GM19438 (cell line): Measurements from ENCODE around the gene TADA2B.

Source experiments
- ATAC-seq: cut with Tn5 transposase; IDR thresholded peaks from one replicate; pipeline ENCODE4 v1.9.1; 2021; ENCODE audit warnings: low read depth; ENCODE audit not compliant: unreplicated experiment

Gene TADA2B

GRCh38 chr4:7043284-7044136, at the start of gene TADA2B:
Gene TADA2B, plus strand, starts transcription at chr4:7043372. Its CDS starts 208 bp downstream, at chr4:7043580.
- ATAC-seq, result peak; percentile 4

GRCh38 chr4:6996481-6996880, 46.7 kb upstream of the TADA2B start:
- ATAC-seq, result no peak

- no peak for ATAC-seq
These were observed 43.7 kb upstream of the TADA2B start for GRCh38 chr4:6999172-7000086.

DNA sequence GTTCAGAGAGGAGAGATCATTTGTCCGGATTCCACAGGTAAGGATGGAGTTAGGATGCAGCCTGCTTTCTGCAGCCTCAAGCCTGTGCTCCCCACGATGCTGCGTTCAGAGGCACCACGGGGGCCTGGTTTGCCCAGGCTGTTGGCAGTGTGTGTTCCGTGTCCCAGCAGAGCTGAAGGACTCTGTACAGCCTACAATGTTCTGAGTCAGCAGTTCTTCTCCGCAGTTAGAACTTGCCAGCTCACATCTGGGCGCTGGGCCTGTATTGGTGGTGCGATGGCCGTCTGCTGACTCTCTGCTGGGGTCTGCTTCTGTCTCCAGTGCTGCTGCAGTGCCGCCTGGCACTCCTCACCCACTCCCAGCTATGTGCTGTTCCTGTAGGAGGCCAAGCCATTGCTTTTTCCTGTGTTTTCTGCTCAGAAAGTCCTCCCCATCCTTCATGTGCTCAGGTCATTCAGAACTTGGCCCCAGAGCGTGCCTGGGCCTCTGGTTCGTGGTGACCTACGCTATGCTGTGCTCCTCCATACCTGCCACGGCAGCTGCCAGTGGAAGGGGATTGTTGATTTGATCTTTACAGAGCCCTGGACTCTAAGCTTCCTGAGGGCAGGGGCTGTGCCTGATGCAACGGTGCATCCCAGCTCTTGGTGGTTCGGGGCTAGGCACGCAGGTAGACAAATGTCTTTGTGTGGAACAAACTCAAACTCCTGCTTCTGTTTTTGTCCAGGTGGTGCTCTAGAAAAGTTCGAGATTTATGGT, 42.6 kb upstream of the TADA2B start:
- ATAC-seq, result no peak

- no peak for ATAC-seq
These were observed 41.9 kb upstream of the TADA2B start for GRCh38 chr4:7001271-7001670.

DNA sequence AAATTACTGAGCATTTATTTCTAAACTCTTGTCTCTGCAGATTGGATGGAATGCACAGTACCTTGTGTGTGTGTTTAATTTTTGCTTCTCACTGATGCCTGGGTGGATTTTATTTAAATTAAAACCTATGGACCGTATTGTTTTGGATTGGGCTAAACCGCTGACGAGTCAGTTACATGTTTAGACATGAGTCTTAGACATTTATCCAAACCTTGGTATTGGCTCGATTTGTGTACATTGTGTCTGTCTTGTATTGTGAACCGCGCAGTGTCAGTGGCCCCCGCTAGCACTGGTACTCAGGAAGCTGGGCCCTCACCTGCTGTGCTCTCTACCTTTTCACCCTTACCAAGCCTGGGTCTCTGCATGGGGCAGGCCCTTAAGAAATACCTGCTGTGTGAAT, 40.8 kb upstream of the TADA2B start:
- no peak for ATAC-seq

GRCh38 chr4:7003176-7003878, 39.8 kb upstream of the TADA2B start:
- no peak for ATAC-seq

DNA sequence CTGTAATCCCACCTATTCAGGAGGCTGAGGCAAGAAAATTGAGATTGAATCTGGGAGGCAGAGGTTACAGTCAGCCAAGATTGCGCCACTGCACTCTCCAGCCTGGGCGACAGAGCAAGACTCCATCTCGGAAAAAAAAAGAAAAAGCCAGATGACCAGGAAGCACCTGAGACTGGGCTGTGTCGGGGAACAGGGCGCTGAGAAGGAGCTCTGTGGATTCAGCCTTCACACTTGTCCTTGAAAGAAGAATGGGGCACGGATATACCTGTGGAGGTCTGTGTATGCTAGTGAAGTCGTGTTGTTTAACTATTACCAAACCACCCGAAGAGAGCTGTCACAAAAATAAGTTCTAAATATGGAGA, 39.3 kb upstream of the TADA2B start:
- no peak for ATAC-seq

DNA sequence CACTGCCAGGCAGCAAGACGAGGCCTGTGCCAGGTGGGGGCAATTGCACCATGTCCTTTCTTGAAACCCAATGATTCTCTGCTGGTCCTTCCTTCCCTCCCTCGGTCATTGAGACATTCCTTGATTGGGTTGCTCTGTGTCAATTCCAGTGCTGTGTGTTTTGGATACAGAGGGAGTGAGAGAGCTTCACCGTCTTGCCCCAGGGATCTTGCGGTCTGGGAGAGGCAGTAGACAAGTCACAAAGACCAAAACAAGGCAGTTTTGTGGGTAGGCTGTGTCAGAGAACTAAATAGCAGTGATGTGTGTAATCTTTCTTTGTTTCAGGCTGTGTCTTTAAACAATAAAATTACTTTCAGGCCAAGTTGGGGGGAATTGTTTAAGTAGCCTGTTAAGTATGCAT, 38.8 kb upstream of the TADA2B start:
- no peak for ATAC-seq

- ATAC-seq, result no peak
These were observed 37.6 kb upstream of the TADA2B start for GRCh38 chr4:7005571-7005970.

GRCh38 chr4:7006411-7006810, 36.8 kb upstream of the TADA2B start:
- ATAC-seq, result no peak

DNA sequence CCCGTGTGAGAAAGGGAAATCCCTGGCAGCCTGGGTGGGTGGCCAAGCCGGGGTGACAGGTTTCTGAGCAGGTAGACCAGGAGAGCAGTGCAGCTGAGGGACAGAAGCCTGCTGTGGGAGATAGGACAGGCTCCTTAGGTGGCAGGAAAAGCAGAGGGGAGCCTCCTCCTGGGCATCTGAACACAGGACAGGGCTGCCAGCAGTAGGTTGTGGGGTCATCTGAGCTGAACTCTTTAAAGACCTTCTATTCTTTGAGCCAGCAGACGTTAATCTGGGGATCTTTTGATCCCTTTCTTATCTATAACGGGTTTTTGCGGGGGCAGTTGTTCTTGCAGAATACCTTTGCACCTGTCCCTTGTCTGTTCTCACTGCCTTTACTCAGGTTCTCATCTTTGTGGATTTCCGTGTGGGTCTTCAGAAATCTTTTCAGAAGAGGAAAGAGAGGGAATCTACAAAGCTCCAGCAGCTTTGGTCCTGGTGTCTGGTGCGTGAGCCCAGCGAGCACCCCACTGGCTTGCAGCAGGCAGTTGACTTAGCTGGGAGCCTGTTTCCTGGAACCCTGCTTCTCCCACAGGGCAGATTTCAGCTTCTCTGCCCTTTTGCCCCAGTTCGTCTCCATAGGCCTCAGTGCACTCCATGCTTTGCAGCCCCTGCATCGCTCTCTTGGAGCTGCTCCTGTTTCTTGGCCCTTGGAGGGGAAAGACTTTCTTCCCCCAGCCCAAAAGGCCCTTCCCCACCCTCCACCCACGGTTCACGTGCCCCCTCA, 35.8 kb upstream of the TADA2B start:
- ATAC-seq, result no peak

DNA sequence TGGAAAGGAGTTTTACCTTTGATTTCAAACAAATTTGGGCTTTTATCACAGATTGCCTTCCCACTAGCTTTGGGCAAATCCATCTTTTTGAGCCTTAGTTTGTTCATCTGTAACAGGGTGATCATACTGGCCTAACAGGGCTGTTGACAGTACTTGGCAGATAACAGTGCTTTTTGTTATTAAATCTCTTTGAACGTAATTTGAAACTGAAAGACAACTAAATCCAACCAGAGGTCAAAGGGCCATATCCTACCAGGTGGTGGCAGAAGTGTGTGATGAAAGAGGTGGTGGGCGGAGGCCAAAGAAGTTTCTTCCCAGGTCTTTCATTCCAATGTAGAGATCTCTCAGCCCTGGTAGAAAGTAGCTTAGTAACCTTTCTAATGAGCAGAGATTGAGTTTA, 35.2 kb upstream of the TADA2B start:
- no peak for ATAC-seq

DNA sequence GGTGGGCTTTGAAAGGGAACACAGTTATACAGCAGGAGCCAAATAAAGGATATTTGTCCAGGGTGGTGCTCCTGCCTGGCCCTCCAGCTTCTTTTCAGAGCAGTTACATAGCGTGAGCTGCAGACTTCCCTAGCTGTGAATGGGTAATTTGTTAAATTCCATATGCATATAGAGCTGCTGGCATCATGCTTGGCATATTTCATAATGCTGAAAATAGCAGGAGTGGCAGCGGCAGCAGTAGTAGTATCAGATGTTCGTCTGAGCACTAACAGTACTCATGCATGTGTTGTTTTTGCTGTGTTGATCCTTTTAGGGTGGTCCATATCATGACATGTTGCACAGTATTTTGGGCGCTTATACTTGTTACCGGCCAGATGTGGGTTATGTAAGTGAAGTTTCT, 33.6 kb upstream of the TADA2B start:
- no peak for ATAC-seq

- no peak for ATAC-seq
These were observed 30.0 kb upstream of the TADA2B start for GRCh38 chr4:7013175-7013574.

DNA sequence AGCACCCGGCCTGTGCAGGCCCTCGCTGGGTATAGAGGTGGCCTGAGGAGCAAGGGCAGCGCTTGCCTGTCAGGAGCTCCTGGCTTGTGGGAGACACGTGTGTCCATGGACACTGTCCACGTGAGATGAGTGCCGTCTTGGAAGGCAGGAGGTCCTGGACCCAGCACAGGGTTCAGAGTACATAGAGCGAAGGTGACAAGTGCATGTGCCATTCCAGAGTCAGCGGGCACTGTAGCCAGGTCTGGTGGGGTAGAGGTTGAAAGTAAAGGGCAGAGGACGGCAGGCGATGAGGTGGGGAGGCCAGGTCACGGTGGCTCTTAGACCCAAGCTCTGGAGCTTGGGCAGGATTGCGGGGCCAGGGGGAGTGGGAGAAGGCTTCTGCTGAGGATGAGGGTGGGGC, 28.4 kb upstream of the TADA2B start:
- no peak for ATAC-seq

DNA sequence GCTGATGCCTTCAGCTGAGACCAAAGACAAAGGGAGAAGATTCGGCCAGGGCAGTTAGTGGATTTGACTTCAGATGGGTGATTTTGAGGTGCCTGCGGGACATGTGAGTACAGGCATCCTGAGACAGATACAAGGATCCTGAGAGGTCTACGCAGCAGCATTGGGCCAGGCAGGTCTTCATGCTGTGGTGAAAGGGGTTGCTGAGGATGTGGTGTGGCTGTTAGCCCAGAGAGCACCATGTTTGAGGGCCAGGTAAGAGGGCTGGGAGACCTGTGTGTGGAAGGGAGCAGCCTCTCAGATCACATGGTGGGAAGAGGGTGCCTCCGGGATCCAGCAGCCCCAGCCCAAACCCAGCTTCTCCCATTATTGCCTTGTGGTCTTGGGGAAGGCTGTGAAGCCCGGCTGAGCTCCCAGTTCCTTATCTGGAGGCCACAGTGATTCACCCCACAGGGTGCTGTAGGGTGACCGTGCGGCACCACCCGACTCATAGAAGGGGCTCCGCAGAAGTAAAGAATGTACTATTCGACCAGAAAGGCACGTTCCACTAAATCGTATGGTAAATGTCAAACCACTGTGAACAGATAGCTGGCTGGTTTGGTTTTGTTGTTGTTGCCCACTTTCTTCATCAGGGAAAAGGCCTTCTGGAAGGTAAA, 27.7 kb upstream of the TADA2B start:
- no peak for ATAC-seq

DNA sequence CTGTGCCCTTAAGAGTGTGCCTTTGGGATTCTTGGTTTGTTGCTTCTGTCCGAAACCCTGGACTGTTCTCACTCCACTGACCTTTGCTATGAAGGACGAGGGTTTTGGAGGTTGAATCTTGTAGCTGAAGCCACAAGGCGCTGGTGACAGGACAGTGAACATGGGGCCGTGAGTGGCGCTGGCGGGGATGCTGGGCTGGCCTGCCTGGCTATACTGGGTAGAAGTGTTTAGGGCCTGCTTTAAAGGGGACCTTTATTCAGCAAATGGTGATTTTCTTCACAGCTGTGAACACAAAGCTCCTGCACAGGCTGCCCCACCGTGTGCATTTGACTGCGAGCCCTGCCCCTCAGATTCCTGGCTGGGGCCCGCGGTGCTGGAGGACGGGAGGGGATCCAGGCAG, 27.1 kb upstream of the TADA2B start:
- ATAC-seq, result no peak

- no peak for ATAC-seq
These were observed 26.7 kb upstream of the TADA2B start for GRCh38 chr4:7016512-7016911.
